ES-I3 (cell line): ENCODE measurements around the gene GLOD5.
A peak's percentile ranks its signal among the peaks of the same experiment; 100 is the strongest.

Experiments used
- H3K36me3 ChIP-seq: 2 replicates; pipeline ENCODE4 v1.6.1; 2013; ENCODE audit warnings: mild to moderate bottlenecking, low read length, control low read depth, moderate library complexity; ENCODE audit not compliant: insufficient read depth
- H3K4me1 ChIP-seq: 2 replicates; pipeline ENCODE4 v1.6.1; 2013; ENCODE audit warnings: mild to moderate bottlenecking, control low read depth, low read length; ENCODE audit not compliant: insufficient read depth
- H3K9ac ChIP-seq: 2 replicates; pipeline ENCODE4 v1.6.1; 2013; ENCODE audit warnings: low read depth, mild to moderate bottlenecking, low read length, moderate library complexity
- H3K9me3 ChIP-seq: 2 replicates; pipeline ENCODE4 v1.6.1; 2013; ENCODE audit warnings: mild to moderate bottlenecking, low read length, moderate library complexity; ENCODE audit not compliant: control insufficient read depth, insufficient read depth

The GLOD5 gene

GRCh38 chrX:48761674-48762471 lies at the start of gene GLOD5:
GLOD5 (plus strand) TSS chrX:48761747; CDS start chrX:48761791, 44 bp downstream.
- Histone ChIP-seq H3K9ac (peak within 1 kb of the TSS; percentile 26; the same call in 1 of the 2 replicates), H3K36me3 (no peaks in the 10 kb centered on the region), H3K9me3 (no peaks in the 10 kb centered on the region), H3K4me1 (peaks cover 4% of the 10 kb centered on the region; the same call in 1 of the 2 replicates)

DNA sequence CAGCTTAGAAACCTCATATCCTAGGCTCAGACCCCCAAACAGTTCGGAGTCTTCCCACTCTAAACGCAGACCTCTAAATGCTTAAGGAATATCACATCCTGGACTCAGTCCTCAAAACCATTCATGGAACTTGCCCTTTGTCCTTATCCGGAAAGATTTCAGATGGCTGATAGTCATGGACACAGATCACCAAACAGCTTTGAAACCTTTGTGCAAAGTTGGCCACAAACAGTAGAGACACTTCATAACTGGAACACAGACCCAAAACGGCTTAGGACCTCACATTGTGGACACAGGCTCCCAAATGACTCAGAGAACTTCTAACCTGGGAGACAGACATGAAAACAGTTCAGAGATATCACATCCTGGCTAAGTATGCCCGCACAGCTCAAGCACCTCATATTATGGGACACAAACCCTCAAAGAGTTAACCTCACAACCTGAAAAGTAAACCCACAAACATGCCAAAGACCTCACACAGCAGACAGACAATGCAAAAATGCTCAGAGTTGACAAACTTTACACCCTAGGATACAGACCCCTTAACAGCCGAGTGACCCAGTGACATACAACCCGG lies 49.5 kb upstream of the GLOD5 start:
- no peaks in the 10 kb centered on the region for H3K36me3 ChIP-seq
- H3K9me3 ChIP-seq = no peaks in the 10 kb centered on the region
- no peaks in the 10 kb centered on the region for H3K4me1 ChIP-seq
- H3K9ac ChIP-seq = no peak overlapping the region

DNA sequence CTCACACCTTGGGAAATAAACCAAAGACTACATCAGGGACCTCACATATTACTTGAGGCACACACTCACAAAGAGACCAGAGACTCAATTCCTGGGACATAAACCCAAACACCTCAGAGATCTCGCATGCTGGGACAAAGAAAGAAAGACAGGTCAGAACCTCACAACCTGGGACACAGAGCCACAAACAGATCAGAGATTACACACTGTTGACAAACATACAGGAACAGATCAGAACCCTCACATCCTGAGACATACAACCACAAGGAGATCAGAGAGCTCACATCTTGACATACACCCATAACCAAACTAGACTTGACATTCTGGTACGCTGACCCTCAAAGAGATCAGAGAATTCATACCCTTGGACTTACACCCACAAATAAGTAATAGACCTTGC lies 47.7 kb upstream of the GLOD5 start:
- no peaks in the 10 kb centered on the region for H3K36me3 ChIP-seq
- no peak overlapping the region for H3K9ac ChIP-seq
- H3K9me3 ChIP-seq = no peaks in the 10 kb centered on the region
- no peaks in the 10 kb centered on the region for H3K4me1 ChIP-seq

GRCh38 chrX:48714573-48714972 lies 47.0 kb upstream of the GLOD5 start:
- no peaks in the 10 kb centered on the region for H3K9me3 ChIP-seq
- H3K36me3 ChIP-seq = no peaks in the 10 kb centered on the region
- H3K9ac ChIP-seq = no peak overlapping the region
- no peaks in the 10 kb centered on the region for H3K4me1 ChIP-seq

DNA sequence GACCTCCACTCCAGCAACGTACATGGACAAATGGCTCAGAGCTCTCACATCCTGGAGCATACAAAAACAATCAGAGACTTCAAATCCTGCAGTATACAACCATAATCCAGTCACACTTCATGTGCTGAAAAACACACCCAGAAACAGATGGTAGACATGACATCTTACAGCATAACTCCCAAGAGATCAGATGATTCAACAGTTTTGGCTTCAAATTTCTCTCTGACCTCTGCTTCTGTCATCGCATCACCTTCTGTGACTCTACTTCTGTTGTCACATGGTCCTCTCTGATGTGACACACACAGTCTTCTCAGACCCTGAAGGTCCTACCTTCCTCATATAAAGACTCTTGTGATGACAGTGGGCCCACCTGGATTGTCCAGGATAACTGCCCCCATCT lies 46.5 kb upstream of the GLOD5 start:
- H3K9ac ChIP-seq = no peak overlapping the region
- no peaks in the 10 kb centered on the region for H3K4me1 ChIP-seq
- no peaks in the 10 kb centered on the region for H3K36me3 ChIP-seq
- no peaks in the 10 kb centered on the region for H3K9me3 ChIP-seq

GRCh38 chrX:48715876-48716502 lies 45.6 kb upstream of the GLOD5 start:
- Histone ChIP-seq H3K9ac (no peak overlapping the region), H3K36me3 (no peaks in the 10 kb centered on the region), H3K9me3 (no peaks in the 10 kb centered on the region), H3K4me1 (no peaks in the 10 kb centered on the region)

DNA sequence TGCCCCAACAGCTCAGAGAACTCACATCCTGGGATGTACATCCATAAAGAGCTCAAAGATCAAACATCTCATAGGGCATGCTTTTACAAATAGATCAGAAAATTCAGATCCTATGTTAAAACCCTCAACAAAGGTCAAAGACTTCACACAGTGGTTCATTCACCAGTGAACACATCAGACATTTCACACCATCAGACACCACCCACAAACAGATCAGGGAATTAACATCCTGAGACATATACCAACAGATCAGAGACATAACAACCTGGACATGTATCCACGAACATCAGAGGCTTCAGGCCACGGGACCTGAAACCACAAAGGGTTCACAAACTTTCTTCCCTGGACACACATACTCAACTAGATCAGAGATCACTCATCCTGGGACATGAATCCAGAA lies 41.6 kb upstream of the GLOD5 start:
- no peaks in the 10 kb centered on the region for H3K36me3 ChIP-seq
- peaks cover 3% of the 10 kb centered on the region; the same call in 1 of the 2 replicates for H3K9me3 ChIP-seq
- H3K9ac ChIP-seq = no peak overlapping the region
- H3K4me1 ChIP-seq = no peaks in the 10 kb centered on the region

DNA sequence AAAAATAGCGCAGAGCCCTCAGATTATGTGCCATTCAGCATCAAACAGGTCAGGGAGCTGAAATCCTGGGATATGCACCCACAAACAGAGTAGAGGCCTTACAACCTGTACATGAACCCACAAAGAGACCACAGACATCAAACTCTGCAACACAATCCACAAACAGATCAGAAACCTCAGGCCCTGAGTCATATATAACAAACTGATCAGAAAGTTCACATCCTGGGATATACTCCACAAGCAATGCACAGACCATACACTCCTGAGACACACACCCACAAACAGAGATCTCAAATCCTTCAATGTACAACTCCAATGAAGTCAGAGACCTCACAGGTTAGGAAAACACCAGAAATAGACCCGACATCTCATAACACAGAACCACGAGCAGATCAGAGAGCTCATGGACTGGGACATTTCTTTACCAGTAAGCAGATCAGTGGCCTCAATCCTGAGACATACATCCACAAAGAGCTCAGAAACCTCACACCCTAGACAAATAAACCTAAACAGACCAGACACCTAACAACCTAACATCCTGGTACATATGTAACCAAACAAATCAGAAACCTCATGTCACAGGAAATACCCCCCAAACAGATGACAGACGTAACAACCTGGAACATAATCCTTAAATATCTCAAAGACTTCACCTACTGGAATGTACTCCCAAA lies 40.8 kb upstream of the GLOD5 start:
- Histone ChIP-seq H3K9ac (no peak overlapping the region), H3K36me3 (no peaks in the 10 kb centered on the region), H3K9me3 (peaks cover 3% of the 10 kb centered on the region; the same call in 1 of the 2 replicates), H3K4me1 (no peaks in the 10 kb centered on the region)

- H3K36me3 ChIP-seq = no peaks in the 10 kb centered on the region
- H3K9me3 ChIP-seq = peaks cover 3% of the 10 kb centered on the region; the same call in 1 of the 2 replicates
- H3K4me1 ChIP-seq = no peaks in the 10 kb centered on the region
- no peak overlapping the region for H3K9ac ChIP-seq
Measured at GRCh38 chrX:48721916-48722315, 39.6 kb upstream of the GLOD5 start.

GRCh38 chrX:48726596-48726995 lies 35.0 kb upstream of the GLOD5 start:
- no peaks in the 10 kb centered on the region for H3K36me3 ChIP-seq
- H3K4me1 ChIP-seq = no peaks in the 10 kb centered on the region
- no peak overlapping the region for H3K9ac ChIP-seq
- no peaks in the 10 kb centered on the region for H3K9me3 ChIP-seq

GRCh38 chrX:48728653-48729052 lies 32.9 kb upstream of the GLOD5 start:
- H3K4me1 ChIP-seq = no peaks in the 10 kb centered on the region
- H3K9me3 ChIP-seq = no peaks in the 10 kb centered on the region

GRCh38 chrX:48736303-48736702 lies 25.2 kb upstream of the GLOD5 start:
- H3K9me3 ChIP-seq = no peaks in the 10 kb centered on the region
- H3K36me3 ChIP-seq = no peaks in the 10 kb centered on the region
- peaks cover 3% of the 10 kb centered on the region; the same call in 1 of the 2 replicates for H3K4me1 ChIP-seq
- H3K9ac ChIP-seq = peak overlapping the region; percentile 39; the same call in 1 of the 2 replicates

More at GRCh38 chrX:48728653-48729052, 32.9 kb upstream of the GLOD5 start:
- no peaks in the 10 kb centered on the region for H3K36me3 ChIP-seq
- H3K9ac ChIP-seq = no peak overlapping the region

DNA sequence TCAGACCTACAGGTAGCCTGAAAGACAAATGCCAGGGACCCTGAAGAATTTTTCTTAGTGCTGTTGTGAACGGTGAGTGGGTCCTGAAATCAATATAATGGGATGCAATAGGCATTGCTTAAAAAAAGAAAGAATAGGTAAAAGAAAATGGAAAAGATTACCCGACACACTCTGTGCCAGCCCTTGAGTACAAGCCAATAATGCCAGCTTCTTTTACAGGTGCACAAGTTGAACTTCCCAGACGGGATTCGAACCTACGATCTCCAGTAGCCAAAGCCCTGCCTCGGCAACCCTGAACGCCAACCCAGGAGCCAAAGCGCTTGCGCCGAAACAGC lies 24.7 kb upstream of the GLOD5 start:
- peak overlapping the region; percentile 39 for H3K9ac ChIP-seq
- no peaks in the 10 kb centered on the region for H3K36me3 ChIP-seq
- H3K9me3 ChIP-seq = no peaks in the 10 kb centered on the region
- H3K4me1 ChIP-seq = peaks cover 3% of the 10 kb centered on the region; the same call in 1 of the 2 replicates

DNA sequence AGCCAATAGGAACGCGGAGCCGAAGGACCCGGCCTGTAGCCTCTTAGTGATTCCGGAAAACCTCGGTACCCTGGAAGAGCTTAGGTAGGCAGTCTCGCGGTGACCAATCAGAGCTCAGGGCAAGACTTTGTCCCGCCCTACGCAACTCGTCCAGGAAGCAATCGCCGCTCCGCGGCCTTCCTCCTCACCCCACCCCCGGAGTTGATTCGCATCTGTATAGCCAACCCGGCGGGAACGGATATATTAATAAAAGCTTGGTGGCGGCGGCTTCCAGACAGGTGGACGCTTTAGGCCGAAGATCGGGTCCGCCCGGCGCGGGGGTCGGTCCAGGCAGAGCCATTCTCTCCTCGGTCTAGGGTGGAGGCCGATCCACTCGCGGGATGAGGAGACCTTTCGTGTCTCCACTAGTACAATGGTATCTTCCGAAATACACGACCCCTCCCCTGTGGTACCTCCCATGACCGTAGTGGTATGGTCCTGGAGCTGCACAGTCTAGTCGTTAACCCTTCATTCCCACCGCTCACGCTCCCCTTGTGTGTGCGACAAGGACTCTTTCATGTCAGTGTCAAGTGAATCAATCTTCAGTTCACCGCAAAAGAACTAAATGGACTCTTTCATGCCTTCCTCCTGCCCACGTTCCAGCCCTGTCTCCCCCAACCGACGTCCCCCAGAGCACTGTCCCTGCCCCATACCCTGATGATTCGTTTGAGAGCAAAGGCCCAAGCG lies 24.2 kb upstream of the GLOD5 start:
- Histone ChIP-seq H3K4me1 (peaks cover 3% of the 10 kb centered on the region; the same call in 1 of the 2 replicates), H3K36me3 (no peaks in the 10 kb centered on the region), H3K9ac (peak overlapping the region; percentile 63), H3K9me3 (no peaks in the 10 kb centered on the region)
